ENCODE measurements around the gene IGSF3.
"Not testable (repeated sequence)": the region's sequence is repeated elsewhere in the genome, so short reads cannot be mapped to it uniquely, and the experiment has no call there.

IGSF3 gene

GRCh38 chr1:116567790-116568661 lies 99.5 kb downstream of the IGSF3 start:
- no peak overlapping the region for H3K4me3 ChIP-seq (ENCODE audit: low read depth, low read length)
- in situ Hi-C loops (cut with HindIII; ENCODE audit: low sequenced_read_pairs), result no loop called here
- DNase-seq (ENCODE audit: low read depth), result no peak
- no peak for TF ChIP-seq CTCF (IDR thresholded peaks at IDR 0.05; ENCODE audit: low read depth, low read length, missing control alignments)

DNA sequence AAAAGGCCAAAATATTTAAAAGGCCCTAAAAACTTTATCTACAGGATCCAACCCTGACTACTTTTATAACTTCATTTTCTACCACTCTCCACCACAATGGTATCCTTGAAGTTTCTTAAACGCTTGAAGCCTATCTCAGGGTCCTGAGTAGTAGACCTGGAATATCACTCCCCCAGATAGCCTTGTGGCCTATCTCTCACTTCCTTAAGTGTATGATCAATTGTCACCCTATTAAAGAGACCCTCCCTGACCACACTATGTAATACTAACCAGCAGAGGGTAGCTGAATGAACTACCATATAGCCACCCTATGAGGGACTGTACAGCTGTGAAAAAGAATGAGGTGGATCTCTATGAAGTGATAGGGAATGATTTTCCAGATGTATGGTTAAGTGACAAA lies 102.3 kb downstream of the IGSF3 start:
- no peak for TF ChIP-seq CTCF (IDR thresholded peaks at IDR 0.05; ENCODE audit: low read depth, low read length, missing control alignments)
- in situ Hi-C loops (cut with HindIII; ENCODE audit: low sequenced_read_pairs), result no loop called here
- no peak for DNase-seq (ENCODE audit: low read depth)
- H3K4me3 ChIP-seq (ENCODE audit: low read depth, low read length), result no peak overlapping the region

DNA sequence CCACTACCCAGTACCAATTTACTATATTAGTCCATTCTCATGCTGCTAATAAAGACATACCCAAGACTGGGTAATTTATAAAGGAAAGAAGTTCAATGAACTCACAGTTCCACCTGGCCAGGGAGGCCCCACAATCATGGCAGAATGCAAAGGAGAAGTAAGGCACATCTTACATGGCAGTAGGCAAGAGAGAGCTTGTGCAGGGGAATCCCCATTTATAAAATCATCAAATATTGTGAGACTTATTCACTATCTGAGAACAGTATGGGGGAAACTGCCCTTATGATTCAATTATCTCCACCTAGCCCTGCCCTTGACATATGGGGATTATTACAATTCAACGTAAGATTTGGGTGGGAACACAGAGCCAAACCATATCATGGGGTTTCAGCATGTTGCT lies 103.1 kb downstream of the IGSF3 start:
- no peak overlapping the region for H3K4me3 ChIP-seq (ENCODE audit: low read depth, low read length)
- DNase-seq (ENCODE audit: low read depth), result no peak
- TF ChIP-seq CTCF (IDR thresholded peaks at IDR 0.05; ENCODE audit: low read depth, low read length, missing control alignments), result no peak
- in situ Hi-C loops (cut with HindIII; ENCODE audit: low sequenced_read_pairs), result no loop called here

GRCh38 chr1:116562465-116562864 lies 105.1 kb downstream of the IGSF3 start:
- H3K4me3 ChIP-seq (ENCODE audit: low read depth, low read length); DNase-seq (ENCODE audit: low read depth); in situ Hi-C loops (cut with HindIII; ENCODE audit: low sequenced_read_pairs): not testable (repeated sequence)

DNA sequence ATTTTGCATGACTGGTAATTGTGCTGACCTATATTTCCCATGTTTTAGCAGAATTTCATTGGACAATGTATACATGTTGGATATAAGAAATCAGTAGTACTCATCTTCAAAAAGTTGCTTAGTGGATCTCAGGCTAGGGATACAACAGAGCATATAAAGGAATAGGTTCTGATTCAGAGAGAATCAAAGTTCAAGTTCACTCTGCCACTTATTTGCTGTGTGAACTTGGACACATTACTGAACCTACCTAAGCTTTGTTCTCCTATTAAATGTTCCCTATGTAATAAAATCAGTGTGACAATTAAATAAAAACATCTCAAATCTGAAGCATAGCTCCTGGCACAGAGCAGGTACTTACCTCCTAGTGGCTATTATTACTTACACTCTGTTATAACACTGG lies 106.0 kb downstream of the IGSF3 start:
- no peak for TF ChIP-seq CTCF (IDR thresholded peaks at IDR 0.05; ENCODE audit: low read depth, low read length, missing control alignments)
- in situ Hi-C loops (cut with HindIII; ENCODE audit: low sequenced_read_pairs), result no loop called here
- no peak for DNase-seq (ENCODE audit: low read depth)
- H3K4me3 ChIP-seq (ENCODE audit: low read depth, low read length), result no peak overlapping the region

- in situ Hi-C loops (cut with HindIII; ENCODE audit: low sequenced_read_pairs), result no loop called here
- no peak for DNase-seq (ENCODE audit: low read depth)
- no peak for TF ChIP-seq CTCF (IDR thresholded peaks at IDR 0.05; ENCODE audit: low read depth, low read length, missing control alignments)
- H3K4me3 ChIP-seq (ENCODE audit: low read depth, low read length), result no peak overlapping the region
These were observed 106.6 kb downstream of the IGSF3 start for GRCh38 chr1:116560704-116561490.

DNA sequence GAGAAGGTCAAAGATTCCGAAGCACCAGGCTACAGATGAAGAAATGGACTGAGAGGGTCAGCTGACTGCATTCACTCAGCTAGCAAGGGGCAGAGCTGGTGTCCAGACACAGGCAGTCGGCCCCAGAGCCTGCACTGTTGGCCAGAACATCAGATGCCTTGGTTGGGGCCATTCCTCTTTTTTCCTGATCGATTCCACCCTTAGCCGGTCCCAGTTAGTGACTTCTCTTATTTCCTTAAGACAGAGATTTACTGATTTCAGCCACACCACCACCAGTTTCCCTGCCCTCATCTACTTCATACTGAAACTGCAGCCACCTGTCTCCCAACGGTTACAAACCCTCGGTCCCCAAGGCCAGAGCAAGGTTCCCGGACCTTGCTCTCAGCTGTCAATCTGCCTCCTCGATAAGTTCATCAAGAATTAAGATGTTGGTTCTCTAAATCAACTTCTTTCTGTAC lies 108.2 kb downstream of the IGSF3 start:
- H3K4me3 ChIP-seq (ENCODE audit: low read depth, low read length), result no peak overlapping the region
- no peak for TF ChIP-seq CTCF (IDR thresholded peaks at IDR 0.05; ENCODE audit: low read depth, low read length, missing control alignments)
- in situ Hi-C loops (cut with HindIII; ENCODE audit: low sequenced_read_pairs), result no loop called here
- DNase-seq (ENCODE audit: low read depth), result no peak

Measured in astrocyte of the cerebellum (primary cell).